ENCODE data around the gene RAP2A.

RAP2A gene

DNA sequence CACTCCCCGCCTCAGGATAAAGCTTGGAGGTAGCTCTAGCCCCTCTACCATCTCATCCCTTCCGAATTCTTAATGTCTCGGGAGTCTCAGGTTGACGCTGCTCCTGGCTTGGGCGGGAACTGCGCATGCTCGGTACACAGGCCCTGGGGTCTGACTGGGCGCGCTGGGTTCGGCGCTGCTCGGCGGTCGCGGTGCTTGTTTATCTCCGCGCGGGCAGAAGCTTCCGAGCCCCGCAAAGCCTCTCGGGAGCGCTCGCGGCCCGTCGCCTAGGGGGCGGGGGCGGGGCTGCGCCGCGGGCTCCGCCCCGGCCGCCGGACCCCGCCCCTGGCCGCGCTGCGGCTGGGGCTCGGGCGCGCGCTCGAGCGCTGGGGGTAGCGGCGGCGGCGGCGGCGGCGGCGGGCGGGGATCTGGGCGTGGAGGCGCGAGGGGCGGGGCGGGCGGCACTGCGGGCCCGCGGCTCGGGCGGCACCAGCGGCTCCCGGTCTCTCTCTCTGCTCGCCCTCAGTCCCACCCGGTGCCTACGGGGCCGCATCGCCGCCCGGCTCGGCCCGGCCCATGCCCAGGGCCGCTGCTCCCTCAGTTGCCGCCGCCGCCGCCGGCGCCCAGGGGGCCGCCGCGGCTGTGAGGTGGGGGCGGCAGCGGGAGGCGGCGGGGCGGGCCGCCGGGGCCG, at the start of gene RAP2A:
TSS of gene RAP2A (plus strand) at position 443 of the 670 bp plus-strand sequence. CDS start 302 bp downstream, outside the sequence.
- no peaks in the 10 kb centered on the region for H3K36me3 Mint-ChIP-seq
- peaks cover 8 to 19% of the 10 kb centered on the region in 2 donors for H3K4me1 Mint-ChIP-seq
- ATAC-seq (replicated peaks): peak; percentile 68 to 74
- peak; percentile 88 for DNase-seq
- no peaks in the 10 kb centered on the region for H3K27me3 Mint-ChIP-seq
- peak within 1 kb of the TSS; percentile 97 for H3K27ac Mint-ChIP-seq
- H3K4me3 Mint-ChIP-seq: peak within 1 kb of the TSS; percentile 91 to 93
- no peaks in the 10 kb centered on the region for H3K9me3 Mint-ChIP-seq

DNA sequence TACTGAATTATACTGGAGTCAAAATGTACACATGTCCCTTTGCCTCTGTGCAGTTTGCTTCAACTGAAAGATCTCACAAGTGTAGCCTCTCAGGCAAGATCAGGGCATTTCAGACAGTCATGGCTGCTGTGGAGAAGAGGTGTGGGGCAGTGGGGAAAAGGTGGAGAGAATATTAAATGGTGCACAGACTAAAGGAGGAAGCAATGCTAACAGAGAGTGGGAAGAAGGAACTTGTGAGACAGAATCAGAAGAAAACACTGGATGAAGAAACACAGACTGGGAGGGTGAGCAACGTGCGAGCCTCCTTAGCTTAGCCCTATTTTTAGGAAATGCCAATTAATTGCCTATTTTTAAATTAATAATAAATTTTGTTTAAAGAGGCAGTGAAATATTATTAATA, 49.6 kb upstream of the RAP2A start:
- Mint-ChIP-seq H3K27me3 (no peaks in the 10 kb centered on the region), H3K9me3 (no peaks in the 10 kb centered on the region), H3K27ac (no peak overlapping the region), H3K36me3 (peaks cover 5 to 27% of the 10 kb centered on the region in 2 donors), H3K4me1 (peaks cover 28 to 35% of the 10 kb centered on the region in 2 donors), H3K4me3 (no peak overlapping the region)
- no peak for DNase-seq
- no peak for ATAC-seq (replicated peaks)

GRCh38 chr13:97385146-97385545, 48.8 kb upstream of the RAP2A start:
- Mint-ChIP-seq H3K4me1 (peaks cover 28 to 35% of the 10 kb centered on the region in 2 donors), H3K4me3 (no peak overlapping the region), H3K27me3 (no peaks in the 10 kb centered on the region), H3K9me3 (no peaks in the 10 kb centered on the region), H3K36me3 (peaks cover 4 to 27% of the 10 kb centered on the region in 2 donors), H3K27ac (no peak overlapping the region)
- DNase-seq (no peak), ATAC-seq (replicated peaks) (no peak)

- Mint-ChIP-seq H3K9me3 (no peaks in the 10 kb centered on the region), H3K4me3 (no peak overlapping the region), H3K27me3 (no peaks in the 10 kb centered on the region), H3K36me3 (peaks cover 4 to 24% of the 10 kb centered on the region in 2 donors), H3K27ac (no peak overlapping the region), H3K4me1 (peaks cover 28 to 35% of the 10 kb centered on the region in 2 donors)
- no peak for ATAC-seq (replicated peaks)
- DNase-seq: no peak
Measured at GRCh38 chr13:97385854-97386253, 48.1 kb upstream of the RAP2A start.

DNA sequence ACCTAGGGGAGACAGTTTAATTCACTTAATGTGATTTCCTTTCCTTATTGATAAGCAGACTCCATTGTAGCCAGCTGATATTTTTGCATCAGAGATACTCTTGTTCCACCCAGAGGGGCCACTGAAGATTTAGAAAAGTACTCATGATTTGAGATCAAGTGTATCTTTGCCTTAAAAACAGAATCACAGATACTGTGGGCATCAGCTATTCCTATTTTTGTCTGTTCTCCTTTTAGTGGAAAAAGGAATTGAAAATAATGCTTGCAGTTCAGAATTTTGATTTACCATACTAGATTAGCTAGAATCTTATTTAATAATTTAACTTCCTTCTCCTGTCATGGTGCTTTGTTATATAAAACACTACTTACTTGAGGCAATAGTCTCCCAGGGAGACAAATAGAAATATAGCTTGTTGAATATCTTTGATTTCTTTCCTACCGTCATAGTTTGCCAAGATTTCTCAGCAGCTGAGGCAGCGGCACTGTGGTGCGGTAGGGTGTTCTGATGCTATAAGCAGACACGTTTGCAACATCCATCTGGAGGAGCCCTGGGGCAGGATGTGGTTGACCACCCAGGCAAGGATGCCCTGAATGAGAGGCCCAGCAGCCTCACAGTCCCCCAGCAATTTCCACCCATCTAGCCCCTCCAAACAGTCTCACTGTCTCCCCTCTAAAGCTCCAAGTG, 47.0 kb upstream of the RAP2A start:
- H3K27ac Mint-ChIP-seq: peak overlapping the region; percentile 42
- DNase-seq: no peak
- peaks cover 4 to 20% of the 10 kb centered on the region in 2 donors for H3K36me3 Mint-ChIP-seq
- peak; percentile 55 to 61 for ATAC-seq (replicated peaks)
- peaks cover 28 to 35% of the 10 kb centered on the region in 2 donors for H3K4me1 Mint-ChIP-seq
- H3K27me3 Mint-ChIP-seq: no peaks in the 10 kb centered on the region
- H3K9me3 Mint-ChIP-seq: no peaks in the 10 kb centered on the region
- peak overlapping the region in 1 of 2 donors; percentile 29 for H3K4me3 Mint-ChIP-seq

DNA sequence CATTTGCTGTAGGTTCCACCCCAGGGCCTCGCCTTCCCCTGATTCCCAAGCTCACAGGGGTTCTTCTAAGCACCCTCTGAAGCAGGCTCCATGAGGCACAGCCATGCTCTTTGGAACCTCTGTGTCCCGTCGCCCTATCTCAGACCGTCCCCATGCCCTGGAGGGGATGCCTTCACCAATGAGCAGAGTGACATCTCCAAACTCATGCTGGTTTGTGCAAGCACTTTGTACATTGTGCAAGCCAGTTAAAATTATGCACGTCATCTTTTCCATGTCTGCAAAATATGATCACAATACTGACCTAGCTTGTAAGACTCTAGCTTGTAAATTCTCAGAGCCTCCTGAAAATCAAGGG, 46.5 kb upstream of the RAP2A start:
- peaks cover 28 to 35% of the 10 kb centered on the region in 2 donors for H3K4me1 Mint-ChIP-seq

DNA sequence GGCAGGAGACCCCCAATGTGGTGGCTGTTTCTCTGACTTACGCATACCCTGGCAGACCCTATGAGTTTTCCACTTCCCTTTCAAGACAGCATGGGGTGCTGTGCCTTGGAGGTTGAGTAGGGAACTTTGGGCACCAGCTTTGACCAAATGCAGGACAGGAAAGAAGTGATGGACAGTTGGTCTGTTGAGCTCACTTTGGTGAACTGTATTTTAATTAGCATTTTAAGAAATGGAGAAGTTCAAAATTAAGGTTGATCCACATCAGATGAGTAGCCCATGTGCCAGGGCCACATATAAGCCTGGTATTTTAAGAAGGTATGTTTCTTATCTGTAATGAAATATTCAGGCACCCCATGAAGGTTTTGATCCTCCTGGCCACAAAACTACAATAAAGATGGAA, 46.1 kb upstream of the RAP2A start:
- H3K4me3 Mint-ChIP-seq: no peak overlapping the region
- no peaks in the 10 kb centered on the region for H3K27me3 Mint-ChIP-seq
- ATAC-seq (replicated peaks) (no peak), DNase-seq (no peak)
- H3K27ac Mint-ChIP-seq: no peak overlapping the region
- H3K4me1 Mint-ChIP-seq: peaks cover 28 to 35% of the 10 kb centered on the region in 2 donors
- H3K9me3 Mint-ChIP-seq: no peaks in the 10 kb centered on the region
- H3K36me3 Mint-ChIP-seq: peaks cover 0 to 13% of the 10 kb centered on the region in 2 donors

More for the DNA sequence above, 46.5 kb upstream of the RAP2A start:
- peak overlapping the region in 1 of 2 donors; percentile 29 for H3K4me3 Mint-ChIP-seq
- peak overlapping the region; percentile 14 for H3K27ac Mint-ChIP-seq
- ATAC-seq (replicated peaks) (no peak), DNase-seq (no peak)
- no peaks in the 10 kb centered on the region for H3K9me3 Mint-ChIP-seq
- peaks cover 4 to 17% of the 10 kb centered on the region in 2 donors for H3K36me3 Mint-ChIP-seq
- H3K27me3 Mint-ChIP-seq: no peaks in the 10 kb centered on the region

DNA sequence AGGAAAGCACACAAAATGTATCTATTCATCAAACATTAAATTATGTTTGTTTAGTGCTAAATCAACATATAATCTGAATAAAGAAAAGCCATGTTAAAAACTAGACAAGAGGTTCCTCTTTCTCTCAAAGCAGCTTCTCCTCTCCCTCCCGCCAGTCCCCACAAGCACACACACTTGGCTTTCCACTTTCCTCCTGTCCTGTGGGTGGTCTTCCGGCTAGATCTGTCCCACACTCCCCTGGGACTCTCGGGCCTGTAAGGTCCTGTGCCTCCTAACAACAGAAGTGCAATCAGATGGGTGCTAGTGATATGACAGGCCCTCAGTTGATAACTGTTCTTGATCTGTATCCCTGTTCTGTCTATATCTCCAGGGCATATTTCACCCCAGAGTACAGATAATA, 45.6 kb upstream of the RAP2A start:
- no peak overlapping the region for H3K4me3 Mint-ChIP-seq

GRCh38 chr13:97390941-97391600, 42.9 kb upstream of the RAP2A start:
- H3K27me3 Mint-ChIP-seq: no peaks in the 10 kb centered on the region
- no peak for DNase-seq

More for the DNA sequence above, 45.6 kb upstream of the RAP2A start:
- DNase-seq (peak; percentile 3), ATAC-seq (replicated peaks) (peak; percentile 84 to 86)
- peaks cover 0 to 10% of the 10 kb centered on the region in 2 donors for H3K36me3 Mint-ChIP-seq
- peaks cover 28 to 35% of the 10 kb centered on the region in 2 donors for H3K4me1 Mint-ChIP-seq
- H3K27me3 Mint-ChIP-seq: no peaks in the 10 kb centered on the region
- H3K27ac Mint-ChIP-seq: peak overlapping the region; percentile 7
- no peaks in the 10 kb centered on the region for H3K9me3 Mint-ChIP-seq

GRCh38 chr13:97392020-97392419, 41.9 kb upstream of the RAP2A start:
- Mint-ChIP-seq H3K27ac (no peak overlapping the region), H3K4me1 (peaks cover 16 to 17% of the 10 kb centered on the region in 2 donors), H3K36me3 (peaks cover 0 to 7% of the 10 kb centered on the region in 2 donors), H3K9me3 (no peaks in the 10 kb centered on the region), H3K4me3 (no peak overlapping the region), H3K27me3 (no peaks in the 10 kb centered on the region)
- ATAC-seq (replicated peaks) (no peak), DNase-seq (no peak)

More at GRCh38 chr13:97390941-97391600, 42.9 kb upstream of the RAP2A start:
- Mint-ChIP-seq H3K27ac (no peak overlapping the region), H3K36me3 (peaks cover 0 to 7% of the 10 kb centered on the region in 2 donors), H3K9me3 (no peaks in the 10 kb centered on the region), H3K4me3 (no peak overlapping the region), H3K4me1 (peaks cover 24 to 27% of the 10 kb centered on the region in 2 donors)
- no peak for ATAC-seq (replicated peaks)

DNA sequence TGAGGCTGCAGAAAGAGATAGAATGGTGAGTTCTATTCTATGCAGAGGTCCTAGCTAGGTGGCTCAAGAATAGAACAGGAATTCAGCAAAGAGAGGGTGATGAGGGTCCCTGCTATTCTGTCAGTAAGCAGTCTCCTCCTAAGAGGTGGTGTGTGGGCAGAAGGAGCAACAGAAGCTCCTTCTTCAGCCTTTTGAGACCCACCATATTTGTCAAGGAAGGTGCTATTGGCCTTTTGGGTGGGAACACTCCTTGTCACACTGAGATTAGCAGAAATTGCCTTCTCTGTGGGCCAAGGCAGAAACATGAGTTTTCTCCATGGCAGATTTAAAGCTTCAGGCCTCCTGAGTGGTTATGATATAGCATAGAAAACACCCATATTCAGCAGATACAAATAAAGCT, 39.4 kb upstream of the RAP2A start:
- Mint-ChIP-seq H3K4me1 (no peaks in the 10 kb centered on the region), H3K4me3 (no peak overlapping the region), H3K27ac (no peak overlapping the region), H3K27me3 (no peaks in the 10 kb centered on the region), H3K36me3 (no peaks in the 10 kb centered on the region), H3K9me3 (no peaks in the 10 kb centered on the region)
- DNase-seq (no peak), ATAC-seq (replicated peaks) (no peak)

DNA sequence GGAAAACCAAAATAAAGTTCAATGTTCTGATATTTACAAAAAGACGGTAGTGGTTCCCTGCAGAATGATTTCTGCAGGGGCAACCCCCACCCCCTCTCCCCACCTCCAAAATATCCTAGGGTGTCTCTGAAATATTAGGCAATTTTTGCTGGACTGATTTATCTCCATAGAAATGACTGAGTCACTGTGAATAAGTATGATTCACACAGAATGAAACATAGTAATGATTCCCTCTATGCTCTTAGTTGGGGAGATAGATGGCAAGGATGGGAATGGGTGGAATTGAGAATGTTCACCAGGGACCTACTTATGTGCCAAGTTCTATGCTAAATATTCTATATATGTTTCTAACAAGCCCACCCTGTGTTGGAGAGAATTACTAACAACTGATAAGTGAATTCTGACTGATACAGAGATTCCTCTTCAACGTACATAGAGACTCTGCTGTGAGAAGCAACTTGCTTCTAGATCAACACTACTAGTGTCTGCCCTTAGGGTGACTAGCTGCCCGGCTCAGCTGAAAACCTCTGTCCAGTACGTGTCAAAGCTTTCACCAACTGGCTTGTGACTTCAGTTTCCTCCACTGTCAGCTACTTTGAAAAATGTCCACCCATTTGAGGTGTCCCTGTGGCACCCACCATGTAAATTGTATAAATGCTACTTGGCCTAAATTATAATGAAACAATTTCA, 38.4 kb upstream of the RAP2A start:
- DNase-seq (no peak), ATAC-seq (replicated peaks) (no peak)
- no peak overlapping the region for H3K4me3 Mint-ChIP-seq
- H3K4me1 Mint-ChIP-seq: no peaks in the 10 kb centered on the region
- H3K36me3 Mint-ChIP-seq: no peaks in the 10 kb centered on the region
- no peaks in the 10 kb centered on the region for H3K9me3 Mint-ChIP-seq
- H3K27ac Mint-ChIP-seq: no peak overlapping the region
- no peaks in the 10 kb centered on the region for H3K27me3 Mint-ChIP-seq

DNA sequence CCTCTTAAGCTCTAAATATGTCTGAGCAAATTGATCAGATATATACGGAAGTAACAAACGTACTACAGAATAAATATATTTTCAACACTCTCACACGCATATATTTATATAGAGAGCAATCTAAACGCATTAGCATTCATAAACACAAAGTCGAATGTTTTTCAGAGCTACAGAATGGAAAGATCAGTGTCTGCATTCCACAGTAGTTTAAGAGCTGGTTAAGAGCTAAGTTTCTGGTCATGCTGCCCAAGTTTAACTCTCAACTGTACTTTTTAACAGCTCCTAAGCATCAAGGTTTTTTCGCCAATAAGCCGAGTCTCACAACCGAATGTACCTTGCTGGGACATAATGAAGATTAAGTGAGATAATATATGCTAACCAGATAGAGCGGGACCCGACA, 36.7 kb upstream of the RAP2A start:
- no peak for DNase-seq
- no peak for ATAC-seq (replicated peaks)
- H3K4me1 Mint-ChIP-seq: no peaks in the 10 kb centered on the region
- H3K36me3 Mint-ChIP-seq: peaks cover 0 to 9% of the 10 kb centered on the region in 2 donors
- peaks cover 6% of the 10 kb centered on the region in 2 donors for H3K9me3 Mint-ChIP-seq
- peaks cover 2 to 5% of the 10 kb centered on the region in 2 donors for H3K27me3 Mint-ChIP-seq
- no peak overlapping the region for H3K27ac Mint-ChIP-seq
- H3K4me3 Mint-ChIP-seq: no peak overlapping the region

- no peak for ATAC-seq (replicated peaks)
- peaks cover 13% of the 10 kb centered on the region in 2 donors for H3K27me3 Mint-ChIP-seq
- no peaks in the 10 kb centered on the region for H3K4me1 Mint-ChIP-seq
- peaks cover 0 to 9% of the 10 kb centered on the region in 2 donors for H3K36me3 Mint-ChIP-seq
- no peak overlapping the region for H3K27ac Mint-ChIP-seq
- H3K9me3 Mint-ChIP-seq: peaks cover 10 to 15% of the 10 kb centered on the region in 2 donors
- no peak for DNase-seq
- no peak overlapping the region for H3K4me3 Mint-ChIP-seq
Measured at GRCh38 chr13:97401421-97401820, 32.5 kb upstream of the RAP2A start.
